ENCODE results near the gene ASB12. TPM values are rescaled to one million over a fixed set of nuclear protein-coding genes. Genes with fewer than 3 reads are reported as not detected.

The ASB12 gene
- total and polyA plus RNA-seq, 2 donors (not counting 3 experiments of a cell fraction or from before 2014, with no cell fraction given) = 0.11 TPM; not detected in 1

GRCh38 chrX:64188901-64189300, 41.5 kb downstream of the ASB12 start:
- TF ChIP-seq CTCF (IDR thresholded peaks at IDR 0.05; ENCODE audit: extremely low read depth in 1 of 2, insufficient read depth in 1 of 2, low read depth in 1 of 2, low read length in 2 of 2) (no peak), MYC (IDR thresholded peaks at IDR 0.05; ENCODE audit: low read depth, low read length) (no peak), FOS (IDR thresholded peaks at IDR 0.05; ENCODE audit: borderline replicate concordance, insufficient read depth, low read length) (no peak), MAX (IDR thresholded peaks at IDR 0.05; ENCODE audit: insufficient read depth, insufficient read length) (no peak), EZH2 (IDR thresholded peaks at IDR 0.05; ENCODE audit: borderline replicate concordance, low read depth, low read length, severe bottlenecking) (no peak), POLR2AphosphoS5 (IDR thresholded peaks at IDR 0.05; ENCODE audit: insufficient read depth, low read depth, low read length) (no peak), GATA2 (IDR thresholded peaks at IDR 0.05; ENCODE audit: insufficient read depth, insufficient read length, low read depth, low read length) (no peak), POLR2A (IDR thresholded peaks at IDR 0.05; ENCODE audit: low read depth, low read length) (no peak), JUN (IDR thresholded peaks at IDR 0.05; ENCODE audit: borderline replicate concordance, insufficient read depth, insufficient read length, low read depth) (no peak)
- no TSS peak for BruUV-seq (replicated peaks)
- no peaks in the 10 kb centered on the region for H3K9me1 ChIP-seq (replicated peaks; ENCODE audit: control insufficient read depth, extremely low read depth, insufficient read depth, low read length)
- intact Hi-C loops (cut with micrococcal nuclease) (no loop called here), dilution Hi-C loops (cut with MboI; ENCODE audit: extremely low pct_ligation_motif_present, low sequenced_read_pairs) (no loop called here)
- H3K4me2 ChIP-seq (ENCODE audit: insufficient read depth, low read length) = no peak overlapping the region
- peaks cover 0 to 3% of the 10 kb centered on the region in 2 experiments for H3K36me3 ChIP-seq (ENCODE audit: control insufficient read depth in 2 of 2, extremely low read depth in 1 of 2, insufficient read depth in 2 of 2, low read length in 2 of 2)
- H3K4me3 ChIP-seq (replicated peaks in 1 of 3; ENCODE audit: insufficient read depth in 1 of 3, low read depth in 1 of 3, low read length in 3 of 3) = no peak overlapping the region
- H3K4me1 ChIP-seq (ENCODE audit: control insufficient read depth, extremely low read depth, insufficient read depth, low read length) = no peaks in the 10 kb centered on the region
- FAIRE-seq = no peak
- ChIA-PET POLR2A (no interaction called here), CTCF (no interaction called here)
- no peaks in the 10 kb centered on the region for H3K9me3 ChIP-seq (replicated peaks; ENCODE audit: control insufficient read depth, insufficient read depth, low read length)
- H3K27me3 ChIP-seq (ENCODE audit: control insufficient read depth in 2 of 2, insufficient read depth in 2 of 2, low read length in 2 of 2) = no peaks in the 10 kb centered on the region
- H3K27ac ChIP-seq (ENCODE audit: insufficient read depth, low read depth, low read length) = no peak overlapping the region
- no peak for DNase-seq (ENCODE audit: low read depth, low spot score)
- H2AFZ ChIP-seq (ENCODE audit: low read depth, low read length) = no peak overlapping the region
- H4K20me1 ChIP-seq (replicated peaks; ENCODE audit: control insufficient read depth, extremely low read depth, insufficient read depth, low read length) = no peaks in the 10 kb centered on the region
- no peaks in the 10 kb centered on the region for H3K79me2 ChIP-seq (ENCODE audit: control insufficient read depth, insufficient read depth, low read length)
- H3K9ac ChIP-seq (replicated peaks; ENCODE audit: extremely low read depth, insufficient read depth, low read length) = no peak overlapping the region
